ENCODE results near the gene TCF7. TPM values are rescaled to one million over a fixed set of nuclear protein-coding genes. Genes with fewer than 3 reads are reported as not detected.

TCF7 gene
- polyA plus RNA-seq, 1 donor from 2014 or later: 0.15 TPM

- TF ChIP-seq REST (IDR thresholded peaks at IDR 0.05; ENCODE audit: borderline replicate concordance): no peak
Observed at GRCh38 chr5:134086225-134086942, 28.1 kb upstream of the TCF7 start (continued).

- no peak overlapping the region for H3K4me3 ChIP-seq (ENCODE audit: low read length)
- no peaks in the 10 kb centered on the region for H3K9me3 ChIP-seq (ENCODE audit: low read length)
- H2AFZ ChIP-seq (ENCODE audit: low read depth, low read length): no peak overlapping the region
- no peak overlapping the region for H3K27ac ChIP-seq (ENCODE audit: low read length)
- H3F3A ChIP-seq (ENCODE audit: insufficient read depth, low read length, poor library complexity, severe bottlenecking): no peaks in the 10 kb centered on the region
- no peak overlapping the region for H3K4me2 ChIP-seq (ENCODE audit: low read length)
- H3K9ac ChIP-seq (ENCODE audit: low read length): no peak overlapping the region
- H3K79me2 ChIP-seq (replicated peaks; ENCODE audit: insufficient read depth, low read length): no peaks in the 10 kb centered on the region
- no peaks in the 10 kb centered on the region for H4K20me1 ChIP-seq (ENCODE audit: insufficient read depth)
- no peaks in the 10 kb centered on the region for H3K9me2 ChIP-seq (ENCODE audit: insufficient read depth, low read length)
- TF ChIP-seq TAF1 (IDR thresholded peaks at IDR 0.05; ENCODE audit: low read depth) (no peak), CTCF (IDR thresholded peaks at IDR 0.05; ENCODE audit: poor library complexity, severe bottlenecking) (no peak), POLR2AphosphoS5 (IDR thresholded peaks at IDR 0.05) (no peak), REST (IDR thresholded peaks at IDR 0.05; ENCODE audit: borderline replicate concordance) (no peak), SMC3 (conservative IDR thresholded peaks at IDR 0.05; ENCODE audit: poor library complexity) (no peak), EP300 (conservative IDR thresholded peaks at IDR 0.05; ENCODE audit: poor library complexity, severe bottlenecking) (no peak), EZH2 (IDR thresholded peaks at IDR 0.05; ENCODE audit: borderline replicate concordance, insufficient read depth, low read length, poor library complexity, severe bottlenecking) (no peak), MXI1 (conservative IDR thresholded peaks at IDR 0.05; ENCODE audit: poor library complexity, severe bottlenecking) (no peak)
- H3K36me3 ChIP-seq (ENCODE audit: insufficient read depth, low read length): no peaks in the 10 kb centered on the region
- H3K27me3 ChIP-seq (ENCODE audit: insufficient read depth, low read depth, low read length): no peaks in the 10 kb centered on the region
Observed at GRCh38 chr5:134086943-134087305, 27.6 kb upstream of the TCF7 start.
